ENCODE measurements around the gene PRSS8.
A peak's percentile ranks its signal among the peaks of the same experiment; 100 is the strongest.
"Not testable (repeated sequence)": the region's sequence is repeated elsewhere in the genome, so short reads cannot be mapped to it uniquely, and the experiment has no call there.

PRSS8 gene

GRCh38 chr16:31135535-31136286 is at the start of gene PRSS8:
PRSS8 (minus strand) TSS chr16:31135727; CDS start chr16:31135498, 229 bp downstream.
- DNase-seq = no peak

DNA sequence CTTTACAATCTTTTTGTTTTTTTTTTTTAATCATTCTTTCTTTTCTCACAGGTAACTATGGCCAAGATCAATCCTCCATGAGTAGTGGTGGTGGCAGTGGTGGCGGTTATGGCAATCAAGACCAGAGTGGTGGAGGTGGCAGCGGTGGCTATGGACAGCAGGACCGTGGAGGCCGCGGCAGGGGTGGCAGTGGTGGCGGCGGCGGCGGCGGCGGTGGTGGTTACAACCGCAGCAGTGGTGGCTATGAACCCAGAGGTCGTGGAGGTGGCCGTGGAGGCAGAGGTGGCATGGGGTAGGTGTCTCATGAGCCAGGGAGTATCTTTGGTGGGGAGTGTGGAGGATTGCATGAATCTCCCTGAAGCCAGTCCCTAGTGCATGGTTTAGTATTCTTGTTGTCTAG is 49.4 kb upstream of the PRSS8 start:
- DNase-seq = no peak

DNA sequence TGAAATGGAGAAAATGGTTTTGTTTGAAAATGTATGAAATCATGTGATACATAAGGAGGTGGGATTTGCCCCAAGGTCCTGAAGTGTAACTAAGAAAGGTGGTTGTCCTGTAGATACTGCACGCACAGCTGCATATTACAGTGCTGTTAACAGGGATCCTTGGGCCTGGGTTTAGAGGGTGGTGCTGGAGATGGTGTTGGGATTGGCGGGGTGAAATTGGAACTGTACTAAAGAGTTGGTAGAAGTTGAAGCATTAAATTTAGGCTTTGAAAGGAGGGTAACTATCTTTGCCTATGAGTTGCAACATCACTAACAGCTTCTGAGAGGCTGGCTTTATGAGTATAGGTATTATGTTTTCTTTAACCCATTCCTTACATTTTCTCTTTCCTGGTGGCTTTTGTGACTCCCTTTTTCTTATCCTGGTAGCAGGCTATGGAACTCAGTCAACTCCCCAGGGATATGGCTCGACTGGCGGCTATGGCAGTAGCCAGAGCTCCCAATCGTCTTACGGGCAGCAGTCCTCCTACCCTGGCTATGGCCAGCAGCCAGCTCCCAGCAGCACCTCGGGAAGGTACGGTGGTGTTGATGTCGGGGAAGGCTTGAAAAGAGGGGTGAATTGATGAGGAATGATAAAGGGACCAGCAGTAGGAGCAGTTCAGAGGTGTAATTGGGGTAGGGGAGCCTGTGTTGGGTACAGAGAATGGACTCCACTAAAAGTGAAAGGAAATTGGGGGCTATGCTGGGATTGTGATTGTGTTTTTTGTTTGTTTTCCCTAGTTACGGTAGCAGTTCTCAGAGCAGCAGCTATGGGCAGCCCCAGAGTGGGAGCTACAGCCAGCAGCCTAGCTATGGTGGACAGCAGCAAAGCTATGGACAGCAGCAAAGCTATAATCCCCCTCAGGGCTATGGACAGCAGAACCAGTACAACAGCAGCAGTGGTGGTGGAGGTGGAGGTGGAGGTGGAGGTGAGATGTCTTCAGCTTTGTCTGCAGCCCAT is 48.2 kb upstream of the PRSS8 start:
- no peak for DNase-seq

GRCh38 chr16:31182391-31182790 is 46.9 kb upstream of the PRSS8 start:
- no peak for DNase-seq

DNA sequence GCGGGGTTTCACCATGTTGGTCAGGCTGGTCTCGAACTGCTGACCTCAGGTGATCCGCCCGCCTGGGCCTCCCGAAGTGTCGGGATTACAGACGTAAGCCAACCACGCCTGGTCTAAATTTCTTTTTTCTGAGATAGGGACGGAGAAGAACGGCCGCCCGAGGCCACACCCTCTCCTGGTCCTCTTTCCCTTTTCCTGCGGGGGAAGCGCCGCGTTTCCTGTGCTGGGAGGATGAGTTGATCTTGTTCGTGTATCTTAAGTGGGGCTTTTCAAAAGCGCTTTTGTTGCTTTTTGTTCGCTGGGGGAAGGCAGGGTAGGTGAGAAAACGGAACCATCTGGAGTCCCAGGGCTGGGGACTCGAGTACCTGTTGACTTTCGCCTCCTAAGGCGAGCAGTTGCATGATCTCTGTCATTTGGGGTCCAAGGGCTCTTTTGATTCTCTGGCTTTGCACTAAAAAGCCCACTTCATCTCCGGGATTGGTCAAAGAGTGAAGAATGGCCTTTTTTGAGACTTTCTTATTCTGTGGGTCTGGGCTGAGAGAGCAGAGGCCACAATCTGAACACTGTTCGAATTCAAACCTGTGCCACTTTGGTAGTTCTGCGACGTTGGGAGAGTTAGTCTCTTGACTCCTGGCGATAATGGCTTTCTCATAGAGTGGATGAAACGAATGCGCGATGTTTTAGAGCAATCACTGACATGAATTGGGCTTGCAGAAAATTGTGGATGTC is 45.7 kb upstream of the PRSS8 start:
- DNase-seq = no peak

GRCh38 chr16:31179747-31180459 is 44.4 kb upstream of the PRSS8 start, which contains the start of gene FUS:
FUS (plus strand) TSS chr16:31180139; CDS start chr16:31180215, 76 bp downstream.
- DNase-seq = peak; percentile 88 to 91

- no peak for DNase-seq
These were observed 43.8 kb upstream of the PRSS8 start for GRCh38 chr16:31179219-31179746.

DNA sequence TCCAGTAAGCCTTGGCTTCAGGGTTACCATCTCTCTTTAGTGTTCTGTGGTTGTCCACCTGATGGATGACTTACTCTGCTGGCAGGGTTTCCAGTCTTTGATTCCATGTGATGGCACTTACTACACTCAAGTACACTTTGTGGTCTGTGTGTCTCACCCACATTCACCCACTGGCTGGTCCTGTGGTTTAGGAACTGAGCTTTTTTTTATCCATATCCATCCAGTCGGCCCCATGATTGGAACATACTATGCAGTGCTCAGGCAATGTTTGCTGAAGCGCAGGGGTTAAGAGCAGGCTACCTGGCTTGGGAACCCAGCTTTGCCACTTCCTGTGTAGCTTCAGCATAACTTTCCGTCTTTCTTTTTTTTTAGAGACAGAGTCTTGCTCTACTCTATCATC is 41.6 kb upstream of the PRSS8 start:
- DNase-seq = no peak

DNA sequence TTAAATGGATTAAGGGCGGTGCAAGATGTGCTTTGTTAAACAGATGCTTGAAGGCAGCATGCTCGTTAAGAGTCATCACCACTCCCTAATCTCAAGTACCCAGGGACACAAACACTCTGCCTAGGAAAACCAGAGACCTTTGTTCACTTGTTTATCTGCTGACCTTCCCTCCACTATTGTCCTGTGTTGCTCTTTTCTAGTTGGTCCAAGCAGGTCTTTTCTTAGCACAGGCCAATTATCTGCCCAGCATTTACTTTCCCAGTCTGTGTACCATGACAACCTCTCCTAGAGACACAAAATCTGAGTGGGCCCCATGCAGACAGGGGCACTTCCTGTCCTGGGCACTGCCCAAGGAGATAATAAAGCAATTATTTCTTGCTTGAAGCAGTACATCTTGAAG is 34.5 kb upstream of the PRSS8 start:
- not testable (repeated sequence) for DNase-seq

DNA sequence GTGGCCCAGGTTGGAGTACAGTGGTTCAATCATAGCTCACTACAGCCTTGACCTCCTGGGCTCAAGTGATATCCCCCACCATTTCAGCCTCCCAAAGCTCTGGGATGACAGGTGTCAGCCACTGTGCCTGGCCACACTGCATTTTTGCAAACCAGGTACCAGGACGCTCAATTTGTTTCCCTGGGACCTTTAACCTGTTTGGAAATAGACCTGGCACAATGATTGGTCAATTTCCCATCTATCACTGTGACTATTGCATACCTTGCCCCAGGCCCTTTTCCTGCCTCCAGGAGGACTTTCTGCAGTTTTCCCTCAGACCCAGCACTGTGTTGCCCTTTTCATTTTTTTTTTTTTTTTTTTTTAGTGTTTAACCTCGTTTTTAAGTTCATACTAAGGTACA is 33.3 kb upstream of the PRSS8 start:
- no peak for DNase-seq

- no peak for DNase-seq
These were observed 31.8 kb upstream of the PRSS8 start for GRCh38 chr16:31167315-31167714.

DNA sequence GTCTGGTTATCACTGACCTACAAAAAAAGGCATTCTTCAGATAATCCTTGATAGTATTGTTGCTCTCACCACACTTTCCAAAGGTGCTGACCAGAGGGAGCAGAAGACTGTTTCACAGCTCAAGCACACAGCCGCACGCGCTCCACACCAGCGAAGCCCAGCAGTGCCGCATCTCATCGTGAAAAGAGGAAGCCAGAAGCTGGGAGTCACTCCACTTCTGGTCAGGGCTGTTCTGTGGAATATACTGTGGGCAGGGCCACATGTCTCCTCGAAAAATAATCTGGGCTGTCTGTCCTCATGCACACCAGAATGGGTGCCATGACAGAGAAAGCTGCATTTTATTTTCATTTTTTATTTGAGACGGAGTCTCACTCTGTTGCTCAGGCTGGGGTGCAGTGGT is 21.6 kb upstream of the PRSS8 start:
- no peak for DNase-seq

- DNase-seq = not testable (repeated sequence)
These were observed 15.4 kb upstream of the PRSS8 start for GRCh38 chr16:31150976-31151375.

DNA sequence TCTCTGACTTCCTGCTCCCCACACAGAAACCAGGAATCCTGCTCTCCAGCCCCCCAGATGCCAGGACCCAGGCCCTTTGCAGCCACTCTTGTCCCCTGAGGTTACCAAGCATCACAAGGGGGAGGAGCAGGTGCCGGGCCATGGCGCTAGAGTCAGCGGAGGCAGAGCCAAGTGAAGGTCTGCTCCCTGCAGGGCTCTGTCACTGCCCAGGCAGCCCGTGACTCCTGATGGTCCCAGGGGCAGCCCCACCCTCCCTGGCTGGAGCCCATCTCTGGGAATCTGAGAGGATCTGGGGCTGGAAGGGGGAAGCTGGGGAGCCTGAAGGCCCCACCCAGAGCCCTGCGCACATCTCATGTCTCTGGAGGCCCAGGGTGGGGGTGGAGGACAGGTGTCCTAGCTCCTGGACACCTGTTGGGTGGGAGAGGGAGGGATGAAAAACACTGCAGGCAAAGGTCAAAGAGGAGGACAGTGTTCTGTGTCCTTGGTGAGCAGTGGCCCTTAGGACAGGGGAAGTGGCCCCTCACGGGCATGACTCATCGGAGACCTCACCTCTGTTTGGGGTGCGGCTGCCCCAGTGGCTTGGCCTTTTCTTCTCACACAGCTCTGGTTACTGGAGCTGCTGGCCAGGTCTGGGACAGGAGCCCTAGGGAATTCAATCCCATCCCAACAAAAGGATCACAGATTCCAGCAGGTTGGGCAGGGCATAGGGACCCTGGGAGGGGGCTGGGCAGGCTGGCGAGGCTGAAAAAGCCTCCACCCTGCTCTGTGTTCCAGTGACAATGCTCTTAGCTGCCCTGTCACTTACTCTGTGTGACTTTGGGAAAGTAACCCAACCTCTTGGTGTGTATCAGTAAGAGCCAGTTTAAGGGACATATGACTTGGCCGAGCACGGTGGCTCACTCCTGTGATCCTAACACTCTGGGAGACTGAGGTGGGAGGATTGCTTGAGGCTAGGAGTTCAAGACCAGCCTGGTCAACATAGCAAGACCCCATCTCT is 14.7 kb upstream of the PRSS8 start, which contains the start of gene PRSS36:
PRSS36 (minus strand) TSS at position 173 of the 997 bp plus-strand sequence; CDS start at position 142, 31 bp downstream.
- DNase-seq = no peak

GRCh38 chr16:31149332-31149731 is 13.8 kb upstream of the PRSS8 start:
- no peak for DNase-seq

DNA sequence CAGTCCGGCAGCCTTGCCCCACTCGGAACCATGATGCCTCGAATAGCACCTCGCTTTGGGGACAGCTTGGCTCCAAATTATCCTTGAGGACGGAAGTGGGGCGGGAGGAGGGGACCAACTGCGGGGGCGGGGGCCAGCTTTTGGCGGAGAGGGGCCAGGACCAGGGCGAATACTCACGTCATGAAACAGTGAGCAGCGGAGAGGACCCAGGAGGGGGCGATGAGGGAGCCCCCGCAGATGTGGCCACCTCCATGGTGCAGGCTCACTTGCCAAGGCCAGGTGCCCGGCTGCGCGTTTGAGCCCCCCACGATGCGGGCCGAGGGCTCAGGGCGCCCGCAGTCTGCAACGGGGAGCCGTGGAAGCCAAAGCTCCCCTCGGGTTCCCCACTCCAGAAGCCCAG is 13.4 kb upstream of the PRSS8 start:
- DNase-seq = no peak

- DNase-seq = no peak
These were observed 12.8 kb upstream of the PRSS8 start for GRCh38 chr16:31148281-31148728.

DNA sequence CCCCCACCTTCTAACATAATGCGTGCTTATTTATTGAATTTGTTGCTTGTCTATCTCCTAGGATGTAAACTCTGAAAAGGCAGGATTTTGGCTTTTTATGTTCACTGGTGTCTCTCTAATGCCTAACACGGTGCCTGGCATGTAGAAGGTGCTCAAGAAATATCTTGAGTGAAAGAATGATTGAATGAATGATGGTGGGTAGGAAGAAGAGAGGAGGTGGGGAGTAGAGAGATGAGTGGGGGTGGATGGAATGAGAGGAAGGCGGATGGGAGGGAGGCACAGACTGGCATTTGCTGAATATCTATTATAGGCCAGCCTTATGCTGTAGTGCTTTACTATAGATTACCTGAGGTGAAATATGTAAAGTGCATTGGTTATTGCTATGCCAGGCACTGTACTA is 12.0 kb upstream of the PRSS8 start:
- DNase-seq = no peak

GRCh38 chr16:31145398-31145990 is 10.0 kb upstream of the PRSS8 start:
- no peak for DNase-seq

DNA sequence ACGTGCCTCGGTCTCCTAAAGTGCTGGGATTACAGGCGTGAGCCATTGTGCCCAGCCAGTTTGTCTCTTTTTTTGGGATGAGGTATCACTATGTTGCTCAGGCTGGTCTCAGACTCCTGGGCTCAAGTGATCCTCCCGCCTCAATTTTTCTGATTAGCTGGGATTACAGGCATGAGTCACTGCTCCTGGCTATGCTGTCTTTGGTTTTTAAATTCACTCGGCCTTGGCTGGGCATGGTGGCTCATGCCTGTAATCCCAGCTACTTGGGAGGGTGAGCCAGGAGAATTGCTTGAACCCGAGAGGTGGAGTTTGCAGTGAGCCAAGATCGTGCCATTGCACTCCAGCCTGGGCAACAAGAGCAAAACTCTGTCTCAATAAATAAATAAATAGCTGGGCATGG is 8.9 kb upstream of the PRSS8 start:
- DNase-seq = not testable (repeated sequence)
